Endothelial cell of umbilical vein (primary cell): ENCODE measurements around the gene MYRIP.

Experiments
- CTCF ChIP-seq, 2 donors: IDR thresholded peaks; 1 replicate in 1 of 2; 2 replicates in 1 of 2; pipeline ENCODE4 v1.5.1; 2011; ENCODE audit warnings: low read length in 2 of 2, mild to moderate bottlenecking in 2 of 2, moderate library complexity in 2 of 2, control low read depth in 1 of 2, inconsistent platforms in 1 of 2, low read depth in 1 of 2; ENCODE audit not compliant: insufficient read depth in 1 of 2; ENCODE audit errors: extremely low read depth in 1 of 2
- EZH2 ChIP-seq: IDR thresholded peaks from 2 replicates; pipeline ENCODE4 v1.6.1; 2012; ENCODE audit warnings: borderline replicate concordance, low read depth, mild to moderate bottlenecking, moderate library complexity, low read length, inconsistent platforms; ENCODE audit not compliant: severe bottlenecking
- POLR2A ChIP-seq: IDR thresholded peaks from 2 replicates; pipeline ENCODE4 v1.6.1; 2012; ENCODE audit warnings: low read depth, mild to moderate bottlenecking, control low read depth, low read length

GRCh38 chr3:40178012-40178594 lies 368.7 kb downstream of the MYRIP start:
- TF ChIP-seq CTCF (IDR thresholded peaks at IDR 0.05; ENCODE audit: extremely low read depth in 1 of 2, insufficient read depth in 1 of 2, low read depth in 1 of 2, low read length in 2 of 2), result no peak
- no peak for TF ChIP-seq EZH2
- no peak for TF ChIP-seq POLR2A
